HEK293 (cell line): ENCODE results near the gene HIGD1A.

Source experiments
- CTCF ChIA-PET: fragments of 350-600 bp; formaldehyde crosslinking; extraction: SDS; loops from one replicate; lab custom pipeline; 2021; ENCODE audit warnings: antibody characterized with exemption; lab: Yijun Ruan, JAX
- POLR2A ChIA-PET: fragments of 300-600 bp; formaldehyde crosslinking; extraction: SDS; loops from one replicate; lab custom pipeline; 2020; ENCODE audit warnings: antibody characterized with exemption, inconsistent platforms; lab: Yijun Ruan, JAX
- H3K27ac ChIP-seq: fragments of 200-500 bp; sonication (Bioruptor generic); 2 replicates; pipeline ENCODE4 v1.5.1; 2014; ENCODE audit warnings: low read depth, low read length, control low read depth, inconsistent platforms; ENCODE audit errors: extremely low read depth
- H3K36me3 ChIP-seq, 2 experiments: fragments of 200-500 bp in 1 of 2; sonication (Bioruptor generic) in 1 of 2; 1 replicate in 1 of 2; 2 replicates in 1 of 2; pipeline ENCODE4 v1.5.1; 2014 to 2017; ENCODE audit warnings: inconsistent platforms in 2 of 2, low read length in 2 of 2; ENCODE audit not compliant: control insufficient read depth in 2 of 2, insufficient read depth in 1 of 2
- H3K4me1 ChIP-seq: fragments of 200-500 bp; sonication (Bioruptor generic); 2 replicates; pipeline ENCODE4 v1.5.1; 2014; ENCODE audit warnings: mild to moderate bottlenecking, low read length, inconsistent platforms; ENCODE audit not compliant: control insufficient read depth, insufficient read depth
- H3K4me3 ChIP-seq: 2 replicates; pipeline ENCODE4 v1.5.1; 2011; ENCODE audit warnings: low read depth, mild to moderate bottlenecking, control low read depth, low read length, moderate library complexity
- H3K9me3 ChIP-seq: fragments of 200-500 bp; sonication (Bioruptor generic); 2 replicates; pipeline ENCODE4 v1.5.1; 2014; ENCODE audit warnings: low read depth, low read length, inconsistent platforms; ENCODE audit not compliant: control insufficient read depth, insufficient read depth
- EGR2 ChIP-seq: fragments of 450-650 bp; formaldehyde crosslinking; IDR thresholded peaks from 2 replicates; pipeline ENCODE4 v1.5.1; 2016; ENCODE audit warnings: low read depth, missing biosample characterization, missing genetic modification characterization
- HOXA7 ChIP-seq: sonication (generic); formaldehyde crosslinking; IDR thresholded peaks from 2 replicates; pipeline ENCODE4 v1.8.1; 2022; ENCODE audit warnings: missing genetic modification reagents, borderline replicate concordance
- RBAK ChIP-seq: fragments of 450-650 bp; formaldehyde crosslinking; IDR thresholded peaks from 2 replicates; pipeline ENCODE4 v1.5.1; 2016; ENCODE audit warnings: missing biosample characterization, missing genetic modification characterization
- REPIN1 ChIP-seq: fragments of 450-650 bp; formaldehyde crosslinking; IDR thresholded peaks from 2 replicates; pipeline ENCODE4 v1.5.1; 2017; ENCODE audit warnings: missing biosample characterization, missing genetic modification characterization, low read depth
- YY2 ChIP-seq: fragments of 450-650 bp; formaldehyde crosslinking; IDR thresholded peaks from 2 replicates; pipeline ENCODE4 v1.5.1; 2016; ENCODE audit warnings: missing biosample characterization, missing genetic modification characterization
- ZBTB7A ChIP-seq: fragments of 450-650 bp; formaldehyde crosslinking; IDR thresholded peaks from 2 replicates; pipeline ENCODE4 v1.5.1; 2016; ENCODE audit warnings: low read depth, missing biosample characterization, missing genetic modification characterization
- ZFP37 ChIP-seq: fragments of 450-650 bp; formaldehyde crosslinking; IDR thresholded peaks from 2 replicates; pipeline ENCODE4 v1.5.1; 2016; ENCODE audit warnings: missing biosample characterization, missing genetic modification characterization
- ZNF121 ChIP-seq: fragments of 450-650 bp; formaldehyde crosslinking; IDR thresholded peaks from 2 replicates; pipeline ENCODE4 v1.5.1; 2016; ENCODE audit warnings: missing biosample characterization, missing genetic modification characterization
- ZNF146 ChIP-seq: fragments of 450-650 bp; formaldehyde crosslinking; IDR thresholded peaks from 2 replicates; pipeline ENCODE4 v1.5.1; 2016; ENCODE audit warnings: missing biosample characterization, missing genetic modification characterization
- ZNF184 ChIP-seq: fragments of 450-650 bp; IDR thresholded peaks from 2 replicates; pipeline ENCODE4 v1.5.1; 2018; ENCODE audit warnings: missing biosample characterization, mild to moderate bottlenecking, missing genetic modification characterization
- ZNF19 ChIP-seq: fragments of 450-650 bp; formaldehyde crosslinking; IDR thresholded peaks from 2 replicates; pipeline ENCODE4; 2016; ENCODE audit warnings: missing biosample characterization, missing genetic modification characterization, low read depth
- ZNF239 ChIP-seq: fragments of 450-650 bp; formaldehyde crosslinking; IDR thresholded peaks from 2 replicates; pipeline ENCODE4 v1.5.1; 2016; ENCODE audit warnings: missing biosample characterization, missing genetic modification characterization
- ZNF561 ChIP-seq: fragments of 450-650 bp; IDR thresholded peaks from 2 replicates; pipeline ENCODE4 v1.5.1; 2018; ENCODE audit warnings: missing biosample characterization, missing genetic modification characterization, borderline replicate concordance
- ZNF664 ChIP-seq: fragments of 450-650 bp; formaldehyde crosslinking; IDR thresholded peaks from 2 replicates; pipeline ENCODE4 v1.5.1; 2016; ENCODE audit warnings: missing biosample characterization, missing genetic modification characterization
- ZNF785 ChIP-seq: fragments of 450-650 bp; formaldehyde crosslinking; IDR thresholded peaks from 2 replicates; pipeline ENCODE4 v1.5.1; 2016; ENCODE audit warnings: missing biosample characterization, missing genetic modification characterization
- TF ChIP-seq, protein P1 (sequence below): fragments of 450-650 bp; formaldehyde crosslinking; IDR thresholded peaks from 2 replicates; pipeline ENCODE4 v1.5.1; 2017; ENCODE audit warnings: missing biosample characterization, missing genetic modification characterization
- TF ChIP-seq, protein P2 (sequence below): fragments of 450-650 bp; formaldehyde crosslinking; IDR thresholded peaks from 2 replicates; pipeline ENCODE4 v1.5.1; 2016; ENCODE audit warnings: missing biosample characterization, missing genetic modification characterization, borderline replicate concordance
- TF ChIP-seq, protein P3 (sequence below): fragments of 450-650 bp; formaldehyde crosslinking; IDR thresholded peaks from 2 replicates; pipeline ENCODE4 v1.5.1; 2016; ENCODE audit warnings: missing biosample characterization, missing genetic modification characterization
- TF ChIP-seq, protein P4 (sequence below): fragments of 450-650 bp; formaldehyde crosslinking; IDR thresholded peaks from 2 replicates; pipeline ENCODE4 v1.5.1; 2016; ENCODE audit warnings: missing biosample characterization, missing genetic modification characterization
- TF ChIP-seq, protein P5 (sequence below): fragments of 450-650 bp; formaldehyde crosslinking; IDR thresholded peaks from 2 replicates; pipeline ENCODE4 v1.5.1; 2017; ENCODE audit warnings: missing biosample characterization, missing genetic modification characterization

HIGD1A gene

DNA sequence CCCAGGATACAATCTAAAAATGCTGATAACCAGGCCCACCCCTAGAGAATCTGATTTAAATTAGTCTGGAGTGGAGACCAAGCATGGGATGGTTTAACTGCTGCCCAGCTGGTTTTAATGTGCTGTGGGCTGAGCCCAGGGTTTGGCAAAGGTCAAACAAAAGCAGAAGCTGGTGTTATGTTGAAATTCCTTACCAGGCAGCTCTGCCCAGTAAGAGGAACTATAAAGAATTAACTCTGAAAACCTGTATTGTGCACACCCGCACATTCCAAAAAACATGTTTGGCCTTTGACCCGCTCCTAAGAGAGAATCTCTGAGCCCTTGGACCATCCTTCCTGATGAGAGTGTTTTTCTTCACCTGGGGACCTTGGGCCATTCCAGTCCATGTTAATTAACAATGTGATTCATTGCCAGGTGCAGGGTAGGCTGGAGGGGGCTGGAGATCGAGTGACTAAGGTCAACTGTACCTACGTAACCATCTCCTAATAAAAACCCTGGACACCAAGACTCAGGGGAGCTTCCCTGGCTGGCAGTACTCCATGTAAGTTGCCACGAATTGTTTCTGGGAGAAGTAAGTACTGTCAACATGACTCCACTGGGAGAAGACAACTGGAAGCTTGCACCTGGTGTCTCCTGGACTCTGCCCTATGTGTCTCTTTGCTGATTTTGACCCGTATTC is 42.1 kb downstream of the HIGD1A start (continued):
- TF ChIP-seq, protein P1, sequence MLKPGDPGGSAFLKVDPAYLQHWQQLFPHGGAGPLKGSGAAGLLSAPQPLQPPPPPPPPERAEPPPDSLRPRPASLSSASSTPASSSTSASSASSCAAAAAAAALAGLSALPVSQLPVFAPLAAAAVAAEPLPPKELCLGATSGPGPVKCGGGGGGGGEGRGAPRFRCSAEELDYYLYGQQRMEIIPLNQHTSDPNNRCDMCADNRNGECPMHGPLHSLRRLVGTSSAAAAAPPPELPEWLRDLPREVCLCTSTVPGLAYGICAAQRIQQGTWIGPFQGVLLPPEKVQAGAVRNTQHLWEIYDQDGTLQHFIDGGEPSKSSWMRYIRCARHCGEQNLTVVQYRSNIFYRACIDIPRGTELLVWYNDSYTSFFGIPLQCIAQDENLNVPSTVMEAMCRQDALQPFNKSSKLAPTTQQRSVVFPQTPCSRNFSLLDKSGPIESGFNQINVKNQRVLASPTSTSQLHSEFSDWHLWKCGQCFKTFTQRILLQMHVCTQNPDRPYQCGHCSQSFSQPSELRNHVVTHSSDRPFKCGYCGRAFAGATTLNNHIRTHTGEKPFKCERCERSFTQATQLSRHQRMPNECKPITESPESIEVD, result no peak
- TF ChIP-seq YY2 (no peak), ZNF561 (tag by site-specific recombination) (no peak), RBAK (no peak)
- TF ChIP-seq, protein P2, sequence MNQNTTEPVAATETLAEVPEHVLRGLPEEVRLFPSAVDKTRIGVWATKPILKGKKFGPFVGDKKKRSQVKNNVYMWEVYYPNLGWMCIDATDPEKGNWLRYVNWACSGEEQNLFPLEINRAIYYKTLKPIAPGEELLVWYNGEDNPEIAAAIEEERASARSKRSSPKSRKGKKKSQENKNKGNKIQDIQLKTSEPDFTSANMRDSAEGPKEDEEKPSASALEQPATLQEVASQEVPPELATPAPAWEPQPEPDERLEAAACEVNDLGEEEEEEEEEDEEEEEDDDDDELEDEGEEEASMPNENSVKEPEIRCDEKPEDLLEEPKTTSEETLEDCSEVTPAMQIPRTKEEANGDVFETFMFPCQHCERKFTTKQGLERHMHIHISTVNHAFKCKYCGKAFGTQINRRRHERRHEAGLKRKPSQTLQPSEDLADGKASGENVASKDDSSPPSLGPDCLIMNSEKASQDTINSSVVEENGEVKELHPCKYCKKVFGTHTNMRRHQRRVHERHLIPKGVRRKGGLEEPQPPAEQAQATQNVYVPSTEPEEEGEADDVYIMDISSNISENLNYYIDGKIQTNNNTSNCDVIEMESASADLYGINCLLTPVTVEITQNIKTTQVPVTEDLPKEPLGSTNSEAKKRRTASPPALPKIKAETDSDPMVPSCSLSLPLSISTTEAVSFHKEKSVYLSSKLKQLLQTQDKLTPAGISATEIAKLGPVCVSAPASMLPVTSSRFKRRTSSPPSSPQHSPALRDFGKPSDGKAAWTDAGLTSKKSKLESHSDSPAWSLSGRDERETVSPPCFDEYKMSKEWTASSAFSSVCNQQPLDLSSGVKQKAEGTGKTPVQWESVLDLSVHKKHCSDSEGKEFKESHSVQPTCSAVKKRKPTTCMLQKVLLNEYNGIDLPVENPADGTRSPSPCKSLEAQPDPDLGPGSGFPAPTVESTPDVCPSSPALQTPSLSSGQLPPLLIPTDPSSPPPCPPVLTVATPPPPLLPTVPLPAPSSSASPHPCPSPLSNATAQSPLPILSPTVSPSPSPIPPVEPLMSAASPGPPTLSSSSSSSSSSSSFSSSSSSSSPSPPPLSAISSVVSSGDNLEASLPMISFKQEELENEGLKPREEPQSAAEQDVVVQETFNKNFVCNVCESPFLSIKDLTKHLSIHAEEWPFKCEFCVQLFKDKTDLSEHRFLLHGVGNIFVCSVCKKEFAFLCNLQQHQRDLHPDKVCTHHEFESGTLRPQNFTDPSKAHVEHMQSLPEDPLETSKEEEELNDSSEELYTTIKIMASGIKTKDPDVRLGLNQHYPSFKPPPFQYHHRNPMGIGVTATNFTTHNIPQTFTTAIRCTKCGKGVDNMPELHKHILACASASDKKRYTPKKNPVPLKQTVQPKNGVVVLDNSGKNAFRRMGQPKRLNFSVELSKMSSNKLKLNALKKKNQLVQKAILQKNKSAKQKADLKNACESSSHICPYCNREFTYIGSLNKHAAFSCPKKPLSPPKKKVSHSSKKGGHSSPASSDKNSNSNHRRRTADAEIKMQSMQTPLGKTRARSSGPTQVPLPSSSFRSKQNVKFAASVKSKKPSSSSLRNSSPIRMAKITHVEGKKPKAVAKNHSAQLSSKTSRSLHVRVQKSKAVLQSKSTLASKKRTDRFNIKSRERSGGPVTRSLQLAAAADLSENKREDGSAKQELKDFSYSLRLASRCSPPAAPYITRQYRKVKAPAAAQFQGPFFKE (tag by site-specific recombination), result no peak
- TF ChIP-seq, protein P3, sequence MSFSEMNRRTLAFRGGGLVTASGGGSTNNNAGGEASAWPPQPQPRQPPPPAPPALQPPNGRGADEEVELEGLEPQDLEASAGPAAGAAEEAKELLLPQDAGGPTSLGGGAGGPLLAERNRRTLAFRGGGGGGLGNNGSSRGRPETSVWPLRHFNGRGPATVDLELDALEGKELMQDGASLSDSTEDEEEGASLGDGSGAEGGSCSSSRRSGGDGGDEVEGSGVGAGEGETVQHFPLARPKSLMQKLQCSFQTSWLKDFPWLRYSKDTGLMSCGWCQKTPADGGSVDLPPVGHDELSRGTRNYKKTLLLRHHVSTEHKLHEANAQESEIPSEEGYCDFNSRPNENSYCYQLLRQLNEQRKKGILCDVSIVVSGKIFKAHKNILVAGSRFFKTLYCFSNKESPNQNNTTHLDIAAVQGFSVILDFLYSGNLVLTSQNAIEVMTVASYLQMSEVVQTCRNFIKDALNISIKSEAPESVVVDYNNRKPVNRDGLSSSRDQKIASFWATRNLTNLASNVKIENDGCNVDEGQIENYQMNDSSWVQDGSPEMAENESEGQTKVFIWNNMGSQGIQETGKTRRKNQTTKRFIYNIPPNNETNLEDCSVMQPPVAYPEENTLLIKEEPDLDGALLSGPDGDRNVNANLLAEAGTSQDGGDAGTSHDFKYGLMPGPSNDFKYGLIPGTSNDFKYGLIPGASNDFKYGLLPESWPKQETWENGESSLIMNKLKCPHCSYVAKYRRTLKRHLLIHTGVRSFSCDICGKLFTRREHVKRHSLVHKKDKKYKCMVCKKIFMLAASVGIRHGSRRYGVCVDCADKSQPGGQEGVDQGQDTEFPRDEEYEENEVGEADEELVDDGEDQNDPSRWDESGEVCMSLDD, result no peak

DNA sequence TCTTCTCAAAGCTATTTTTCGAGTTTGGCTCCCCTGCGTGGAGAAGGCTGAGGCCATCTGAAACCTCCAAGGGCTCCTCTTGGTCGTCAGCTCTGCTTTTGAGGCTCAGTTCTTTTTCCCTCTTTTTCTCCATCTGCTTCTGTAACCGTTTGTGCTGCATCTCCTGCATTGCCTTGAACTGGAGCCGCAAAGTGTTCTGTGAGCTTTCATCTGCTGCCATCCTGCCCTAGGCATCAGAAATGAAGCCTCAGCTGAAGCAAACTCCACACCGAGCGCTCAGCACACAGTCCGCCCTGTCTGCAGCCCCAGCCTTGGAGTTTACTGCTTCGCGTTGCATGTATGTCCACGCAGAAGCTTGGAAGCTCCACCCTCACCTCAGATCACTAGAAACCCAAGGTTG is 46.2 kb downstream of the HIGD1A start:
- no peaks in the 10 kb centered on the region for H3K36me3 ChIP-seq
- ChIA-PET CTCF (interaction anchor here (0.6 to 1.2 kb wide), 4 partner anchors 11 to 1783 kb away, joined by 3 to 4 read pairs (median 3); no protein-coding TSS in a partner anchor), POLR2A (no interaction called here)
- no peak overlapping the region for H3K27ac ChIP-seq
- no peak overlapping the region for H3K4me3 ChIP-seq
- H3K9me3 ChIP-seq, result no peaks in the 10 kb centered on the region
- no peaks in the 10 kb centered on the region for H3K4me1 ChIP-seq
- TF ChIP-seq HOXA7 (CRISPR knock-in tag) (no peak), ZNF121 (no peak), ZFP37 (tag by site-specific recombination) (no peak), ZNF239 (tag by site-specific recombination) (no peak), ZNF785 (tag by site-specific recombination) (no peak), ZNF19 (tag by site-specific recombination) (no peak), ZBTB7A (tag by site-specific recombination) (no peak), ZNF146 (tag by site-specific recombination) (no peak), ZNF184 (tag by site-specific recombination) (no peak), REPIN1 (tag by site-specific recombination) (no peak), ZNF664 (tag by site-specific recombination) (no peak), EGR2 (tag by site-specific recombination) (no peak)
- TF ChIP-seq, protein P4, sequence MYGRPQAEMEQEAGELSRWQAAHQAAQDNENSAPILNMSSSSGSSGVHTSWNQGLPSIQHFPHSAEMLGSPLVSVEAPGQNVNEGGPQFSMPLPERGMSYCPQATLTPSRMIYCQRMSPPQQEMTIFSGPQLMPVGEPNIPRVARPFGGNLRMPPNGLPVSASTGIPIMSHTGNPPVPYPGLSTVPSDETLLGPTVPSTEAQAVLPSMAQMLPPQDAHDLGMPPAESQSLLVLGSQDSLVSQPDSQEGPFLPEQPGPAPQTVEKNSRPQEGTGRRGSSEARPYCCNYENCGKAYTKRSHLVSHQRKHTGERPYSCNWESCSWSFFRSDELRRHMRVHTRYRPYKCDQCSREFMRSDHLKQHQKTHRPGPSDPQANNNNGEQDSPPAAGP (tag by site-specific recombination), result no peak
- TF ChIP-seq, protein P5, sequence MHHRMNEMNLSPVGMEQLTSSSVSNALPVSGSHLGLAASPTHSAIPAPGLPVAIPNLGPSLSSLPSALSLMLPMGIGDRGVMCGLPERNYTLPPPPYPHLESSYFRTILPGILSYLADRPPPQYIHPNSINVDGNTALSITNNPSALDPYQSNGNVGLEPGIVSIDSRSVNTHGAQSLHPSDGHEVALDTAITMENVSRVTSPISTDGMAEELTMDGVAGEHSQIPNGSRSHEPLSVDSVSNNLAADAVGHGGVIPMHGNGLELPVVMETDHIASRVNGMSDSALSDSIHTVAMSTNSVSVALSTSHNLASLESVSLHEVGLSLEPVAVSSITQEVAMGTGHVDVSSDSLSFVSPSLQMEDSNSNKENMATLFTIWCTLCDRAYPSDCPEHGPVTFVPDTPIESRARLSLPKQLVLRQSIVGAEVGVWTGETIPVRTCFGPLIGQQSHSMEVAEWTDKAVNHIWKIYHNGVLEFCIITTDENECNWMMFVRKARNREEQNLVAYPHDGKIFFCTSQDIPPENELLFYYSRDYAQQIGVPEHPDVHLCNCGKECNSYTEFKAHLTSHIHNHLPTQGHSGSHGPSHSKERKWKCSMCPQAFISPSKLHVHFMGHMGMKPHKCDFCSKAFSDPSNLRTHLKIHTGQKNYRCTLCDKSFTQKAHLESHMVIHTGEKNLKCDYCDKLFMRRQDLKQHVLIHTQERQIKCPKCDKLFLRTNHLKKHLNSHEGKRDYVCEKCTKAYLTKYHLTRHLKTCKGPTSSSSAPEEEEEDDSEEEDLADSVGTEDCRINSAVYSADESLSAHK (tag by site-specific recombination), result no peak
